ENCODE measurements around the gene SIPA1L3.
A peak's percentile ranks its signal among the peaks of the same experiment; 100 is the strongest.

SIPA1L3 gene

DNA sequence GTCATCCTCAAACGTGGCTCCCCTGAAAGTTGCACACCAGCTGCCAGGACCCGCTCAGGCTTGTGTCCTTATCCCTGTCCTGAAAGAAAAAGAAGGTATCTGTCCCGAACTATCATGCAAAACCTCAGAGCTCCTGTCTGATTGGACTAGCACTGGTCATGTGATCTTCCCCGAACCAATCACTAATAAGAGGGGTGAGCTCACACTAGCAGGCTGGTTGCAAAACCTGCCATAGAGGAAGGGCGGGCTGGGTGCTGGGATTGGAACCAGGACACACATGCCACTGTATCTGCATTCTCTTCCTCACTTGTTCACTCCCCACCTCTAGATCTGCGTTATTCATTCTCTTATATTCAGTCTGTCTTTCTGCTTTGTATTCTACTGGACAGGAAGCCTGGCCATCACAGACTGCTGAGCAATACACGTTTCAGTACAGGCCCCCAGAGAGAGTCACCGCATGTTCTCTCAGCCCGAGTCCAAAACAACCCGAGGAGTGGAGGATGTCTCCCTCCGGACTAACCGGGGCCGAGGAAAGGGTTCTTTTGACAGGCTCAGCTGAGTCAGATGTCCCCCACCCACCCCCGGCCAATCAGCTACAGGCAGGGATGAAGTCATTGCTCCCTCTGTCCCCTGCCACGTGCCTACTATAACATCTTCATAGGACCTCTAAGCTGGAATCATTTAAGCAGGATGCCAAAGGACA is 97.7 kb downstream of the SIPA1L3 start (continued):
- peak; percentile 99 for TF ChIP-seq PATZ1 (tag by site-specific recombination; IDR thresholded peaks at IDR 0.05)
- no peak for TF ChIP-seq ZNF768 (tag by site-specific recombination; IDR thresholded peaks at IDR 0.05)
- no peak; the same call in 1 of the 2 replicates for TF ChIP-seq ZBTB11 (tag by site-specific recombination; conservative IDR thresholded peaks at IDR 0.05; ENCODE audit: low read depth)
- no peak; the same call in 1 of the 2 replicates for TF ChIP-seq ZNF518A (tag by site-specific recombination; conservative IDR thresholded peaks at IDR 0.05; ENCODE audit: low read depth)
- TF ChIP-seq TCF7L2 (IDR thresholded peaks at IDR 0.05; ENCODE audit: borderline replicate concordance, low read depth, low read length): no peak
- no peak for TF ChIP-seq PBX3 (CRISPR knock-in tag; IDR thresholded peaks at IDR 0.05)
- no peak for TF ChIP-seq ZNF157 (tag by site-specific recombination; IDR thresholded peaks at IDR 0.05)
- TF ChIP-seq, protein P1, sequence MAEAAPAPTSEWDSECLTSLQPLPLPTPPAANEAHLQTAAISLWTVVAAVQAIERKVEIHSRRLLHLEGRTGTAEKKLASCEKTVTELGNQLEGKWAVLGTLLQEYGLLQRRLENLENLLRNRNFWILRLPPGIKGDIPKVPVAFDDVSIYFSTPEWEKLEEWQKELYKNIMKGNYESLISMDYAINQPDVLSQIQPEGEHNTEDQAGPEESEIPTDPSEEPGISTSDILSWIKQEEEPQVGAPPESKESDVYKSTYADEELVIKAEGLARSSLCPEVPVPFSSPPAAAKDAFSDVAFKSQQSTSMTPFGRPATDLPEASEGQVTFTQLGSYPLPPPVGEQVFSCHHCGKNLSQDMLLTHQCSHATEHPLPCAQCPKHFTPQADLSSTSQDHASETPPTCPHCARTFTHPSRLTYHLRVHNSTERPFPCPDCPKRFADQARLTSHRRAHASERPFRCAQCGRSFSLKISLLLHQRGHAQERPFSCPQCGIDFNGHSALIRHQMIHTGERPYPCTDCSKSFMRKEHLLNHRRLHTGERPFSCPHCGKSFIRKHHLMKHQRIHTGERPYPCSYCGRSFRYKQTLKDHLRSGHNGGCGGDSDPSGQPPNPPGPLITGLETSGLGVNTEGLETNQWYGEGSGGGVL (tag by site-specific recombination; IDR thresholded peaks at IDR 0.05): peak; percentile 86
- peak; percentile 69; the same call in 1 of the 2 replicates for TF ChIP-seq ZNF501 (tag by site-specific recombination; IDR thresholded peaks at IDR 0.05)
- TF ChIP-seq TRIM28 (IDR thresholded peaks at IDR 0.05; ENCODE audit: borderline replicate concordance, low read length): no peak
- no peak for TF ChIP-seq ZNF677 (tag by site-specific recombination; IDR thresholded peaks at IDR 0.05)
- no peak; the same call in 1 of the 2 replicates for TF ChIP-seq ZSCAN30 (tag by site-specific recombination; IDR thresholded peaks at IDR 0.05)
- TF ChIP-seq, protein P2, sequence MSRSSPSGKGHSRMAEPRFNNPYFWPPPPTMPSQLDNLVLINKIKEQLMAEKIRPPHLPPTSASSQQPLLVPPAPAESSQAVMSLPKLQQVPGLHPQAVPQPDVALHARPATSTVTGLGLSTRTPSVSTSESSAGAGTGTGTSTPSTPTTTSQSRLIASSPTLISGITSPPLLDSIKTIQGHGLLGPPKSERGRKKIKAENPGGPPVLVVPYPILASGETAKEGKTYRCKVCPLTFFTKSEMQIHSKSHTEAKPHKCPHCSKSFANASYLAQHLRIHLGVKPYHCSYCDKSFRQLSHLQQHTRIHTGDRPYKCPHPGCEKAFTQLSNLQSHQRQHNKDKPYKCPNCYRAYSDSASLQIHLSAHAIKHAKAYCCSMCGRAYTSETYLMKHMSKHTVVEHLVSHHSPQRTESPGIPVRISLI (tag by site-specific recombination; IDR thresholded peaks at IDR 0.05): peak; percentile 29; the same call in 1 of the 2 replicates
- TF ChIP-seq ZNF239 (tag by site-specific recombination; IDR thresholded peaks at IDR 0.05): 0 out of 2 replicates have a peak, but pooled peaks have one; percentile 47
- TF ChIP-seq ZNF174 (tag by site-specific recombination; IDR thresholded peaks at IDR 0.05): no peak
- no peak for TF ChIP-seq HOXD13 (CRISPR knock-in tag; IDR thresholded peaks at IDR 0.05; ENCODE audit: borderline replicate concordance)
- no peak for TF ChIP-seq BCL11A (tag by site-specific recombination; IDR thresholded peaks at IDR 0.05; ENCODE audit: low read depth)
- peak; percentile 91 for TF ChIP-seq ZNF561 (tag by site-specific recombination; IDR thresholded peaks at IDR 0.05; ENCODE audit: borderline replicate concordance)
- peak; percentile 96 for TF ChIP-seq ZNF335 (tag by site-specific recombination; conservative IDR thresholded peaks at IDR 0.05)
- no peak for TF ChIP-seq ZNF350 (tag by site-specific recombination; IDR thresholded peaks at IDR 0.05)
- no peak; the same call in 1 of the 2 replicates for TF ChIP-seq ZNF558 (tag by site-specific recombination; IDR thresholded peaks at IDR 0.05)
- TF ChIP-seq ZNF704 (tag by site-specific recombination; IDR thresholded peaks at IDR 0.05): no peak
- no peak for TF ChIP-seq ZNF621 (tag by site-specific recombination; IDR thresholded peaks at IDR 0.05)
